GM18505 (cell line): Measurements from ENCODE around the gene ALG11.
A peak's percentile ranks its signal among the peaks of the same experiment; 100 is the strongest.

Experiments
- ATAC-seq: cut with Tn5 transposase; IDR thresholded peaks from one replicate; pipeline ENCODE4 v1.9.1; 2021; ENCODE audit not compliant: unreplicated experiment
- POLR2A ChIP-seq: IDR thresholded peaks from 4 replicates; pipeline ENCODE4 v1.6.1; 2011; ENCODE audit warnings: borderline replicate concordance; ENCODE audit not compliant: insufficient read depth, insufficient read length; ENCODE audit errors: extremely low read depth

Gene ALG11

GRCh38 chr13:51988988-51989618 lies 23.1 kb upstream of the ALG11 start:
- no peak for TF ChIP-seq POLR2A

GRCh38 chr13:51993713-51994112 lies 18.5 kb upstream of the ALG11 start:
- no peak for ATAC-seq
- no peak for TF ChIP-seq POLR2A

More at GRCh38 chr13:51988988-51989618, 23.1 kb upstream of the ALG11 start:
- no peak for ATAC-seq

- ATAC-seq, result no peak
- TF ChIP-seq POLR2A, result no peak
These were observed 16.3 kb upstream of the ALG11 start for GRCh38 chr13:51995677-51996551.

GRCh38 chr13:51996641-51997040 lies 15.6 kb upstream of the ALG11 start:
- ATAC-seq, result no peak
- no peak for TF ChIP-seq POLR2A

- no peak for ATAC-seq
These were observed 15.0 kb upstream of the ALG11 start for GRCh38 chr13:51997186-51997585.

GRCh38 chr13:51997641-51998330 lies 14.4 kb upstream of the ALG11 start:
- ATAC-seq, result no peak
- TF ChIP-seq POLR2A, result no peak

More at GRCh38 chr13:51997186-51997585, 15.0 kb upstream of the ALG11 start:
- no peak for TF ChIP-seq POLR2A

- ATAC-seq, result no peak
These were observed 13.3 kb upstream of the ALG11 start for GRCh38 chr13:51998723-51999509.

GRCh38 chr13:51999510-51999911 lies 12.7 kb upstream of the ALG11 start:
- no peak for TF ChIP-seq POLR2A
- no peak for ATAC-seq

More at GRCh38 chr13:51998723-51999509, 13.3 kb upstream of the ALG11 start:
- no peak for TF ChIP-seq POLR2A

- no peak for ATAC-seq
- no peak for TF ChIP-seq POLR2A
These were observed 12.3 kb upstream of the ALG11 start for GRCh38 chr13:51999921-52000320.

- peak; percentile 77 for ATAC-seq
These were observed 11.0 kb upstream of the ALG11 start for GRCh38 chr13:52001120-52001731.

GRCh38 chr13:52002361-52002760 lies 9.8 kb upstream of the ALG11 start:
- TF ChIP-seq POLR2A, result no peak
- ATAC-seq, result no peak

More at GRCh38 chr13:52001120-52001731, 11.0 kb upstream of the ALG11 start:
- TF ChIP-seq POLR2A, result no peak

- no peak for TF ChIP-seq POLR2A
- ATAC-seq, result no peak
These were observed 8.7 kb upstream of the ALG11 start for GRCh38 chr13:52003541-52003940.
